Hematopoietic multipotent progenitor cell treated with erythropoietin and hydrocortisone succinate and interleukin-3 and kit ligand, for 15 days (in vitro differentiated cells): Measurements from ENCODE around the gene TMEM138.
"Not testable (repeated sequence)": the region's sequence is repeated elsewhere in the genome, so short reads cannot be mapped to it uniquely, and the experiment has no call there.

Experiments used
- DNase-seq: peaks from one replicate; pipeline ENCODE4 v3.0.0-alpha.2; 2015; ENCODE audit warnings: low spot score

Gene TMEM138

DNA sequence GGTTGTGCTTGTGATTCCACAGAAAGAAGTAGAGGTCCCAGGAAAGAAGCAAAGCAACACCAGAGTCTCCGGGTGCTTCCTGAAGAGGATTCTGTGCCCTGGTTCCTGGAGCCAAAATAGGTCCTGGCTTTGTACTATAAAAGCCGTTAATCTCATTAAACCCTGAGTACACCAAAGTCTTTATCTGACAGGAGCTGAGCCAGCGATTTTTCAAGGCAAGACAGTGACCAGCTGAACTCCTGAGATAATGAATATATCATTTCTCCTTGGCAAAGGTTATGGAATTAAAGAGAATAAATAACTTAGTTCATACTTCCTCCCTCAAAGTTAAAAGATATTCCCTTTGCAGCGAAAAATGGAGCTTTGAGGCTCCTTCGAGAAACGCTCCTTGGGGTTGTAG is 5.2 kb downstream of the TMEM138 start:
- peak; percentile 80 for DNase-seq

DNA sequence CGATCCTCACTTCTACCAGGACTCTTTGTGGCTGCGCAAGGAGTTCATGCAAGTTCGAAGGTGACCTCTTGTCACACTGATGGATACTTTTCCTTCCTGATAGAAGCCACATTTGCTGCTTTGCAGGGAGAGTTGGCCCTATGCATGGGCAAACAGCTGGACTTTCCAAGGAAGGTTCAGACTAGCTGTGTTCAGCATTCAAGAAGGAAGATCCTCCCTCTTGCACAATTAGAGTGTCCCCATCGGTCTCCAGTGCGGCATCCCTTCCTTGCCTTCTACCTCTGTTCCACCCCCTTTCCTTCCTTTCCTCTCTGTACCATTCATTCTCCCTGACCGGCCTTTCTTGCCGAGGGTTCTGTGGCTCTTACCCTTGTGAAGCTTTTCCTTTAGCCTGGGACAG is 6.5 kb downstream of the TMEM138 start:
- no peak for DNase-seq

DNA sequence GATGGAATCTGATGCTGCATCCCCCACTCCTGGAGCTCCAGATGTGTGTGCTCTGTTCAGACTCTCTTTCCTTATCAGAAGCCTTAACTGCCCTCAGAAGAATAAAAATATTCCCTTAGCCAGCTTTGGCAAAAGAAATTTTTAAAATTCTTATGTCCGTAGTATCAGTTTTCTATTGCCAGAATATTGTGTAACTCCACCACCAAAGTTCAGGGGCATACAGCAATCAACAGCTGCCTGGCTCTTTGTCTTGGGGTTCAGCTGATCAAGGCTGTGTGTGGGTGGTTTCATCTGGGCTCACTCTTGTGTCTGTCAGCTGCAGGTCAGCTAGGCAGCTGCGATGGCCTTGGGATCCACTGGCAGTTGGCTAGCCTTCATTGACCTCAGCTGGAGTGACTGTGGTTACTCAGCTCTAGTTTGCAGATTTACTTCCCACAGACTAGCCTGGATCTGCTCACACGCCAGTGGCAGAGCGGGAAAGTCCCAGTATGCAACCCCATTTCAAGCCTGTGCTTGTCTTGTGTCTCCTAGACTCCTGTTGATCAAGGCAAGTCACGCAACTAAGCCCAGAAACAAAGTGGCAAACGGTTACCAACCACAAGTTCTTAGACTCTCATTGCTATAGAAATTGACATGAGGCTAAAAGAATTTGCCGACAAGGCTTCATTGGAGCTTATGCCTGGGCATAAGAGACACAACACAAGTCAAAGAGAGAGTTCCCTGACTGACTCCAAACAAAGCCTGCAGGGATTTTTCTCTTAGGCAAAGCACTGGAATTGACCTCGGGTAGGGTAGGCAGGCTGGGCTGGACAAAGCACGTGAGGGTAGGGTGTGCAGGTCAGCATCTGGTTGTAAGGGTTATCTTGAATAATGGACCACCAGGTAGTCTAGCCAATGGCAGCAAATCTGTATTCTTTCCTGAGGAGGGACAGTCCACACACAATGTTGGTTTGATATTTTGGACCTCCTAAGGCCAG is 7.5 kb downstream of the TMEM138 start:
- no peak for DNase-seq

GRCh38 chr11:61370349-61371005 is 8.3 kb downstream of the TMEM138 start:
- DNase-seq: no peak

GRCh38 chr11:61372659-61373420 is 10.7 kb downstream of the TMEM138 start:
- no peak for DNase-seq

DNA sequence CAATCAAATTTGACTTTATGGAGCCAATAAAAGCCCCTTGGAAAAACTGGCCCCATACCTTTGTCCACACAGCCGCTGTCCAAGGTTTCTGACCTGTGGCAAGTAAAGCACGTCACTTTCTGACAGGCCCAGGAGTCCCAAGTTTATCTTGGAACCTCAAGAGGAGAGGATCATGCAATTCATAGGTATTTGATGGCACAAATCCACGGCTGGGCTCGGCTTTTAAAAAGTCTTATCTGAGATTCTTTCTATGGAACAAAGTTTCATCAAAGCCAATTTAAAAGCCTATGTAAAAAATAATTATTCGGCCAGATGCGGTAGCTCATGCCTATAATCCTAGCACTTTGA is 13.6 kb downstream of the TMEM138 start:
- DNase-seq: no peak

GRCh38 chr11:61377461-61378160 is 15.4 kb downstream of the TMEM138 start:
- DNase-seq: no peak

GRCh38 chr11:61378713-61379313 is 16.6 kb downstream of the TMEM138 start:
- DNase-seq: no peak

GRCh38 chr11:61380884-61381283 is 18.7 kb downstream of the TMEM138 start:
- no peak for DNase-seq

- not testable (repeated sequence) for DNase-seq
Observed at GRCh38 chr11:61383859-61384258, 21.7 kb downstream of the TMEM138 start.

DNA sequence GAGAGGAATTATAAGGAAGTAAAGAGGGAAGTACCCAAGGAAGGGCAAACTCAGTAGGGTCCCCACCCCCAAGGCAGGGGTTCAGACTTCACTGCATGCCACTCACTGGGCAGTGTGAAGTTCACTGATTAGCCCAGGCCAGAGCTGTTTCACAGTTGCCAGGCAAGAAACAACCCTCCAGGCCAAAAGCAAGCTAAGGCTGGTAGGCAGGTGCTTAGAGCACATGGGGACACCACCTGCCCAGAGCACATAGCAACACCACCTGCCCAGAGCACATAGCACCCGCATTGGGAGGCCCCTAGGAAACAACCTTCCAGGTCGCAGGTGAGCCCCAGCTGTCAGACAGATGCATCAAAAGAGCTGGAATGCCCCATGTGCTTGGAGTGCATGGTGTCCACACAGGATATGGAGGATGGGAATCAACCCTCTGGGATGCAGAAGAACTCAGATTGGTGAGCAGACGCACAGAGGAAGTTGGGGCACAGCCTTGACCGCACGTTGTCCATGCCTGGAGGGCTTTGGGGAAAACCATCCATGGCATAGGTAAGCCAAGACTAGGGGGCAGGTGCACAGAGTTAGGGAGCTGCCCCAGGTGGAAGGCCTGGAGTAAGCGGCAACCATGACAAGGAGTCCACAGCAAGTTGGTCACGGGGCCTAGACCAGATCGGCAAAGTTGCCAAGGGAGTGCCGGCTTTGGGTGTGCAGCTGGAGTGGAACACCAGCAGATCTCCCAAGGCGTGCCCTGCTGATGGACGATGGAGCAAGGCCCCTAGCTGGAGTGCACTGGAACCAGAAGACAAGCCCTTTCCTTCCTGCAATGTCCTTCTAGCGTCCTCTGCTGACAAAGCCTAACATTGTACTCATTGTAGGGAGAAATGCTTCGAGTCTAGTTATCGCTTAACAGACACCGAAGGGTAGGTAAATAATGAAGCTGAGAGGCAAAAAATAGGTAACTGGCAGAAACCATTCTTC is 22.4 kb downstream of the TMEM138 start:
- DNase-seq: peak; percentile 28

DNA sequence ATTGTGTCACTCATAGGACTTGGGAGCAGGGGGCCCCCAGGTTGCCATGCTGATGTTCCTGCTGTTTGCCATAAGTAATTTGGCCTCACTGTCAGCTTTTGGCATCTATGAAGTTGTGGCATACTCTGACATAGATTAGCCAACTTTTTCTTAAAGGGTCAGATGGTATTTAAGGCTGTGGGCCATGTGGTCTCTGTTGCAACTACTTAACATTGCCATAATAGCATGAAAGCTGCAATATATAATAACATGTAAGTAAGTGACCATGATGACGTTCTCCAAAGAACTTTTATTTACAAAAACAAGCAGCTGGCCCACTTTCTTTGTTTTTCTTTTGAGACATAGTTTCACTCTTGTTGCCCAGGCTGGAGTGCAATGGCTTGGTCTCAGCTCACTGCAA is 28.0 kb downstream of the TMEM138 start:
- no peak for DNase-seq

- DNase-seq: peak; percentile 22
Observed at GRCh38 chr11:61392981-61393595, 30.9 kb downstream of the TMEM138 start.

DNA sequence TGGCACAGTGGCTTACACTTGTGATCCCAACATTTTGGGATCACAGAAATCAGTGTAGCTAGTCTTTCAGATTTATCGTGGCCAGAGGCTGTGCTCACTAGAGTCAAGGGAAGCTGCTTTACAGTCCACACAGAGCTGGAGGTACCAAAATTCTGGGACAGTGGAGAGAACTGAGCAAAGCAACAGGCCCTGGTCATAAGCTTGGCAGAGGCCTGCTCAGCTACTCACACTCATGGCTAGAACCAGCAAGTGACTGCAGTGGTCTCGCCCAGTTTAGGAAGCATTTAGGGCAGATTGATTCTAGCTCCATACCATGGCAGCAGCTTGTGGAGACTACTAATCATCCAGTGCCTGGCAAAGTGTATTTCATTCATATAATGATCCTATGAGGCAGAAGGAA is 39.0 kb downstream of the TMEM138 start:
- DNase-seq: no peak

DNA sequence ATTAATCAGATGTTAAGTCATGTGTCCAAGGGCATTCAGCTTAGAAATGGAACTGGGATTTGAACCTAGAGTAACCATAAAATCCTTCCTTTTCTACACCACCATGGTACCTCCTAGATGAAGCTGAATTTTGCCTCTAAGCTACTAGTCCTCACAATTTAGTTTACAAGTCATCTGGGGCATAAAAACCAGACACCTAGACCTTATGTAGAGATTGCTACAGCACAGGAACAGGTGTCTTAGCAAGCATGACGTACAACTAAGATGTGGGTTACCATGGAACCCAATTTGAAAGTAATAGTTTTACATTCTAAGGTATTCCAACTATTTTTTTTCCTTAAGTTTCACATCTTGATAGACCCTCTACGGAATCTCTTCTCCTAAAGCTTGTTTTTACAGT is 39.4 kb downstream of the TMEM138 start:
- DNase-seq: no peak

GRCh38 chr11:61403658-61404057 is 41.5 kb downstream of the TMEM138 start:
- no peak for DNase-seq

GRCh38 chr11:61404103-61404502 is 41.9 kb downstream of the TMEM138 start:
- DNase-seq: no peak

DNA sequence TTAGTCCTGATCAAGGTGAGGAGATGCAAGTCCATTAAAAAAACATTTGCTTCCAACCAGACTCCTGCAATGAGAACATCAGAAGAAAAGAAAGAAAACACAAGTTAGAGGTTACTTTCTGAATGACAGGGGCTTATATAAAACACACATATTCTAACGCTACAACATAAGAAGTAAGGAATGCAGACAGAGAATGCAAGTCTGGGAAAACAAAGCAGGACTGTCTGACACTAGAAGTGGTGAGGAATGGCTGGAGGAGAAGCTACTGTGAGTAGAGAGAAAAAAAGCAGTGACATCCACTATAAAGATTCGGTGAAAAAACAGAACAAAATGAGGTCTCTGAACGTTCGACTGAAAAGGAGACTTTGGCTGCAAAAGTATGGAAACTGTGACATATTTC is 42.5 kb downstream of the TMEM138 start:
- no peak for DNase-seq

- DNase-seq: no peak
Observed at GRCh38 chr11:61406067-61406466, 43.9 kb downstream of the TMEM138 start.
